Measurements from ENCODE around the gene CCL4. TPM values are rescaled to one million over a fixed set of nuclear protein-coding genes. Genes with fewer than 3 reads are reported as not detected.

The CCL4 gene
- total RNA-seq, 2 experiments from 2014 or later = 0.09 TPM; not detected in 1

- H3K36me3 ChIP-seq (ENCODE audit: insufficient read depth, low read length) = no peaks in the 10 kb centered on the region
- BruUV-seq (replicated peaks) = no TSS peak
- no peaks in the 10 kb centered on the region for H3K9me2 ChIP-seq (ENCODE audit: insufficient read depth, low read length)
- H3K27ac ChIP-seq (ENCODE audit: low read depth, low read length, poor library complexity, severe bottlenecking) = no peak overlapping the region
- no peak overlapping the region for H3K4me2 ChIP-seq (ENCODE audit: low read length)
- ChIA-PET CTCF (ENCODE audit: unreplicated experiment) (no interaction called here), POLR2A (no interaction called here)
- intact Hi-C loops (cut with micrococcal nuclease; ENCODE audit: unreplicated experiment) = no loop called here
- DNase-seq (ENCODE audit: low spot score) = no peak
- H4K20me1 ChIP-seq (ENCODE audit: insufficient read depth, low read length) = no peaks in the 10 kb centered on the region
- H3K79me2 ChIP-seq (ENCODE audit: insufficient read depth, low read depth, low read length) = no peaks in the 10 kb centered on the region
- H3K4me3 ChIP-seq (ENCODE audit: low read depth, low read length, poor library complexity, severe bottlenecking) = no peak overlapping the region
- TF ChIP-seq, protein P1, sequence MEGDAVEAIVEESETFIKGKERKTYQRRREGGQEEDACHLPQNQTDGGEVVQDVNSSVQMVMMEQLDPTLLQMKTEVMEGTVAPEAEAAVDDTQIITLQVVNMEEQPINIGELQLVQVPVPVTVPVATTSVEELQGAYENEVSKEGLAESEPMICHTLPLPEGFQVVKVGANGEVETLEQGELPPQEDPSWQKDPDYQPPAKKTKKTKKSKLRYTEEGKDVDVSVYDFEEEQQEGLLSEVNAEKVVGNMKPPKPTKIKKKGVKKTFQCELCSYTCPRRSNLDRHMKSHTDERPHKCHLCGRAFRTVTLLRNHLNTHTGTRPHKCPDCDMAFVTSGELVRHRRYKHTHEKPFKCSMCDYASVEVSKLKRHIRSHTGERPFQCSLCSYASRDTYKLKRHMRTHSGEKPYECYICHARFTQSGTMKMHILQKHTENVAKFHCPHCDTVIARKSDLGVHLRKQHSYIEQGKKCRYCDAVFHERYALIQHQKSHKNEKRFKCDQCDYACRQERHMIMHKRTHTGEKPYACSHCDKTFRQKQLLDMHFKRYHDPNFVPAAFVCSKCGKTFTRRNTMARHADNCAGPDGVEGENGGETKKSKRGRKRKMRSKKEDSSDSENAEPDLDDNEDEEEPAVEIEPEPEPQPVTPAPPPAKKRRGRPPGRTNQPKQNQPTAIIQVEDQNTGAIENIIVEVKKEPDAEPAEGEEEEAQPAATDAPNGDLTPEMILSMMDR (conservative IDR thresholded peaks at IDR 0.05; ENCODE audit: low read length) = no peak
- no peak for TF ChIP-seq EZH2phosphoT487 (IDR thresholded peaks at IDR 0.05; ENCODE audit: borderline replicate concordance, low read depth, low read length)
- no peaks in the 10 kb centered on the region for H3K9me3 ChIP-seq (ENCODE audit: low read length)
- no peaks in the 10 kb centered on the region for H3K4me1 ChIP-seq (ENCODE audit: insufficient read depth, low read length, poor library complexity, severe bottlenecking)
- H2AFZ ChIP-seq (ENCODE audit: low read length) = no peak overlapping the region
Observed at GRCh38 chr17:36135465-36135864, 31.8 kb downstream of the CCL4 start.

DNA sequence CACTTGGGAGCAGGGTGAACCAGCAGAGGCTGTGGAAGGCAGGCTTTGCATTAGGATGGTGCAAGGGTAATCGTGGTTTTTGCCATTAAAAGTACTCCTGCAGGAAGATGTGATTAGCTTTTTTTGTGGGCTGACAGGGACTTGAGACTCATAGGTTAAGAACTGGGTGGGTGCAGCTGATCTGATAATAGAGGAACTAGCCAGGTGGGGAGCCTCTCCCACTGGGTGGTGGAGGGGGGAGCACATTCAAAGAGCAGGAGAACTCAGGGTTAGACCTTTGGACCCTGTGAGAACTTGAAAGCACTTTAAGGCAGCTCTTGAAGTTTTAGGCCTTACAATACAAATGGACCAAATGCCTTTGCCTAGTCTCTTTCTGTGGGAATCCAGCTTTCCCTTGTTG lies 32.4 kb downstream of the CCL4 start:
- Histone ChIP-seq H3K4me2 (ENCODE audit: low read length) (no peak overlapping the region), H2AFZ (ENCODE audit: low read length) (no peak overlapping the region), H3K36me3 (ENCODE audit: insufficient read depth, low read length) (no peaks in the 10 kb centered on the region), H3K4me3 (ENCODE audit: low read depth, low read length, poor library complexity, severe bottlenecking) (no peak overlapping the region), H3K9me2 (ENCODE audit: insufficient read depth, low read length) (no peaks in the 10 kb centered on the region), H3K4me1 (ENCODE audit: insufficient read depth, low read length, poor library complexity, severe bottlenecking) (no peaks in the 10 kb centered on the region), H3K27ac (ENCODE audit: low read depth, low read length, poor library complexity, severe bottlenecking) (no peak overlapping the region), H3K79me2 (ENCODE audit: insufficient read depth, low read depth, low read length) (no peaks in the 10 kb centered on the region), H3K9me3 (ENCODE audit: low read length) (no peaks in the 10 kb centered on the region), H4K20me1 (ENCODE audit: insufficient read depth, low read length) (no peaks in the 10 kb centered on the region)
- intact Hi-C loops (cut with micrococcal nuclease; ENCODE audit: unreplicated experiment) = no loop called here
- POLR2A ChIA-PET = no interaction called here
- no TSS peak for BruUV-seq (replicated peaks)
- CTCF ChIA-PET (ENCODE audit: unreplicated experiment) = no interaction called here
- no peak for TF ChIP-seq EZH2phosphoT487 (IDR thresholded peaks at IDR 0.05; ENCODE audit: borderline replicate concordance, low read depth, low read length)
- TF ChIP-seq, protein P1 (conservative IDR thresholded peaks at IDR 0.05; ENCODE audit: low read length) = no peak
- no peak for DNase-seq (ENCODE audit: low spot score)

- ChIA-PET CTCF (ENCODE audit: unreplicated experiment) (no interaction called here), POLR2A (interaction anchor here (0.7 to 0.8 kb wide), 2 partner anchors 16 to 18 kb away, joined by 3 read pairs; no protein-coding TSS in a partner anchor)
- no peak for DNase-seq (ENCODE audit: low spot score)
- intact Hi-C loops (cut with micrococcal nuclease; ENCODE audit: unreplicated experiment) = no loop called here
- H4K20me1 ChIP-seq (ENCODE audit: insufficient read depth, low read length) = no peaks in the 10 kb centered on the region
- no peaks in the 10 kb centered on the region for H3K36me3 ChIP-seq (ENCODE audit: insufficient read depth, low read length)
- TF ChIP-seq, protein P1 (conservative IDR thresholded peaks at IDR 0.05; ENCODE audit: low read length) = no peak
- TF ChIP-seq EZH2phosphoT487 (IDR thresholded peaks at IDR 0.05; ENCODE audit: borderline replicate concordance, low read depth, low read length) = no peak
- H3K27ac ChIP-seq (ENCODE audit: low read depth, low read length, poor library complexity, severe bottlenecking) = no peak overlapping the region
- H3K9me3 ChIP-seq (ENCODE audit: low read length) = no peaks in the 10 kb centered on the region
- H2AFZ ChIP-seq (ENCODE audit: low read length) = no peak overlapping the region
- H3K9me2 ChIP-seq (ENCODE audit: insufficient read depth, low read length) = no peaks in the 10 kb centered on the region
- H3K4me1 ChIP-seq (ENCODE audit: insufficient read depth, low read length, poor library complexity, severe bottlenecking) = no peaks in the 10 kb centered on the region
- no TSS peak for BruUV-seq (replicated peaks)
- H3K4me3 ChIP-seq (ENCODE audit: low read depth, low read length, poor library complexity, severe bottlenecking) = no peak overlapping the region
- no peaks in the 10 kb centered on the region for H3K79me2 ChIP-seq (ENCODE audit: insufficient read depth, low read depth, low read length)
- no peak overlapping the region for H3K4me2 ChIP-seq (ENCODE audit: low read length)
Observed at GRCh38 chr17:36136439-36136838, 32.8 kb downstream of the CCL4 start.
